Panc1 (cell line): Measurements from ENCODE around the gene C9orf72.

ENCODE experiments used
- POLR2AphosphoS5 ChIP-seq: IDR thresholded peaks from 2 replicates; pipeline ENCODE4 v1.6.1; 2012; ENCODE audit warnings: mild to moderate bottlenecking, low read depth, low read length, moderate library complexity
- TF ChIP-seq, protein P1 (sequence below): fragments of 450-650 bp; IDR thresholded peaks from 2 replicates; pipeline ENCODE4 v1.5.1; 2017; ENCODE audit warnings: mild to moderate bottlenecking
- TF ChIP-seq, protein P2 (sequence below), 2 experiments: IDR thresholded peaks; 2 replicates each; pipeline ENCODE4 v1.6.1; 2011 to 2012; ENCODE audit warnings: low read depth in 2 of 2, control low read depth in 1 of 2, low read length in 1 of 2, mild to moderate bottlenecking in 1 of 2, moderate library complexity in 1 of 2; ENCODE audit not compliant: insufficient read depth in 1 of 2

DNA sequence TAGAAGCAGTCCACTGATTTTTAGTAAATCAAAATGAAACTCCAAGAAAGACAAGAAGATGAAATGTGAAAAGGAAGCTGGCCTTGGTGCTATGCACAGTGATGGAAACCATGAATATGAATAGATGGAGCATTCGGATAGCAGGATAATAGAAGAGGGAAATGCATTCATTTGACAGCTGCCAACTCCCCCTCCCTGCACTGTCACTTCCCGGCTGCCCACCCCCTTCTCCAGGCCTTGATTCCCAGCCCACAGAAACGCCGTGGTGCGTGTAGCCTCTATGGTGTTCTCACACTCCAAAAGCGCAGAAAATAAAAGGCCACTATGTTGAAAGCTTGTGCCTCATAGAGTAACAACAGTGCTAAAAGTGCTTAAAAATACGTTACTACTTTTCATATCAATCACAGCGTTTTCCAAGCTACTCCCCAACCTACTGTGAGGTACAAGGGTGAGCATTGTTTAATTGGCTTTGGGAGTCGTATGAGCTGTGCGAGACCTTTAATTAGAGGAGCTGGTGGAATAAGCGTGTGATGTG, 75.3 kb downstream of the C9orf72 start:
- TF ChIP-seq, protein P1, sequence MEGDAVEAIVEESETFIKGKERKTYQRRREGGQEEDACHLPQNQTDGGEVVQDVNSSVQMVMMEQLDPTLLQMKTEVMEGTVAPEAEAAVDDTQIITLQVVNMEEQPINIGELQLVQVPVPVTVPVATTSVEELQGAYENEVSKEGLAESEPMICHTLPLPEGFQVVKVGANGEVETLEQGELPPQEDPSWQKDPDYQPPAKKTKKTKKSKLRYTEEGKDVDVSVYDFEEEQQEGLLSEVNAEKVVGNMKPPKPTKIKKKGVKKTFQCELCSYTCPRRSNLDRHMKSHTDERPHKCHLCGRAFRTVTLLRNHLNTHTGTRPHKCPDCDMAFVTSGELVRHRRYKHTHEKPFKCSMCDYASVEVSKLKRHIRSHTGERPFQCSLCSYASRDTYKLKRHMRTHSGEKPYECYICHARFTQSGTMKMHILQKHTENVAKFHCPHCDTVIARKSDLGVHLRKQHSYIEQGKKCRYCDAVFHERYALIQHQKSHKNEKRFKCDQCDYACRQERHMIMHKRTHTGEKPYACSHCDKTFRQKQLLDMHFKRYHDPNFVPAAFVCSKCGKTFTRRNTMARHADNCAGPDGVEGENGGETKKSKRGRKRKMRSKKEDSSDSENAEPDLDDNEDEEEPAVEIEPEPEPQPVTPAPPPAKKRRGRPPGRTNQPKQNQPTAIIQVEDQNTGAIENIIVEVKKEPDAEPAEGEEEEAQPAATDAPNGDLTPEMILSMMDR, result no peak
- TF ChIP-seq, protein P2, sequence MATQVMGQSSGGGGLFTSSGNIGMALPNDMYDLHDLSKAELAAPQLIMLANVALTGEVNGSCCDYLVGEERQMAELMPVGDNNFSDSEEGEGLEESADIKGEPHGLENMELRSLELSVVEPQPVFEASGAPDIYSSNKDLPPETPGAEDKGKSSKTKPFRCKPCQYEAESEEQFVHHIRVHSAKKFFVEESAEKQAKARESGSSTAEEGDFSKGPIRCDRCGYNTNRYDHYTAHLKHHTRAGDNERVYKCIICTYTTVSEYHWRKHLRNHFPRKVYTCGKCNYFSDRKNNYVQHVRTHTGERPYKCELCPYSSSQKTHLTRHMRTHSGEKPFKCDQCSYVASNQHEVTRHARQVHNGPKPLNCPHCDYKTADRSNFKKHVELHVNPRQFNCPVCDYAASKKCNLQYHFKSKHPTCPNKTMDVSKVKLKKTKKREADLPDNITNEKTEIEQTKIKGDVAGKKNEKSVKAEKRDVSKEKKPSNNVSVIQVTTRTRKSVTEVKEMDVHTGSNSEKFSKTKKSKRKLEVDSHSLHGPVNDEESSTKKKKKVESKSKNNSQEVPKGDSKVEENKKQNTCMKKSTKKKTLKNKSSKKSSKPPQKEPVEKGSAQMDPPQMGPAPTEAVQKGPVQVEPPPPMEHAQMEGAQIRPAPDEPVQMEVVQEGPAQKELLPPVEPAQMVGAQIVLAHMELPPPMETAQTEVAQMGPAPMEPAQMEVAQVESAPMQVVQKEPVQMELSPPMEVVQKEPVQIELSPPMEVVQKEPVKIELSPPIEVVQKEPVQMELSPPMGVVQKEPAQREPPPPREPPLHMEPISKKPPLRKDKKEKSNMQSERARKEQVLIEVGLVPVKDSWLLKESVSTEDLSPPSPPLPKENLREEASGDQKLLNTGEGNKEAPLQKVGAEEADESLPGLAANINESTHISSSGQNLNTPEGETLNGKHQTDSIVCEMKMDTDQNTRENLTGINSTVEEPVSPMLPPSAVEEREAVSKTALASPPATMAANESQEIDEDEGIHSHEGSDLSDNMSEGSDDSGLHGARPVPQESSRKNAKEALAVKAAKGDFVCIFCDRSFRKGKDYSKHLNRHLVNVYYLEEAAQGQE (IDR thresholded peaks at IDR 0.05; ENCODE audit: insufficient read depth in 1 of 2, low read depth in 2 of 2, low read length in 1 of 2), result no peak
- TF ChIP-seq POLR2AphosphoS5, result no peak
